Suprapubic skin (tissue), 4 donors: ENCODE results near the gene SCAMP2.

Experiments used
- POLR2A ChIP-seq, 2 donors: fragments of 450-650 bp; IDR thresholded peaks; one replicate each; pipeline ENCODE4 v1.6.1; 2017; ENCODE audit warnings: antibody characterized with exemption in 2 of 2, mild to moderate bottlenecking in 2 of 2, moderate library complexity in 2 of 2
- POLR2AphosphoS5 ChIP-seq, 3 donors: sonication (generic); formaldehyde crosslinking; IDR thresholded peaks; one replicate each; pipeline ENCODE4 v1.6.1; 2017; ENCODE audit warnings: antibody characterized with exemption in 3 of 3
- TF ChIP-seq, protein P1 (sequence below), 2 donors: fragments of 200-600 bp in 1 of 2; fragments of 450-650 bp in 1 of 2; sonication (generic) in 1 of 2; IDR thresholded peaks; one replicate each; pipeline ENCODE4 v1.5.1; 2016 to 2019; ENCODE audit warnings: antibody characterized with exemption in 2 of 2, mild to moderate bottlenecking in 1 of 2, moderate library complexity in 1 of 2

DNA sequence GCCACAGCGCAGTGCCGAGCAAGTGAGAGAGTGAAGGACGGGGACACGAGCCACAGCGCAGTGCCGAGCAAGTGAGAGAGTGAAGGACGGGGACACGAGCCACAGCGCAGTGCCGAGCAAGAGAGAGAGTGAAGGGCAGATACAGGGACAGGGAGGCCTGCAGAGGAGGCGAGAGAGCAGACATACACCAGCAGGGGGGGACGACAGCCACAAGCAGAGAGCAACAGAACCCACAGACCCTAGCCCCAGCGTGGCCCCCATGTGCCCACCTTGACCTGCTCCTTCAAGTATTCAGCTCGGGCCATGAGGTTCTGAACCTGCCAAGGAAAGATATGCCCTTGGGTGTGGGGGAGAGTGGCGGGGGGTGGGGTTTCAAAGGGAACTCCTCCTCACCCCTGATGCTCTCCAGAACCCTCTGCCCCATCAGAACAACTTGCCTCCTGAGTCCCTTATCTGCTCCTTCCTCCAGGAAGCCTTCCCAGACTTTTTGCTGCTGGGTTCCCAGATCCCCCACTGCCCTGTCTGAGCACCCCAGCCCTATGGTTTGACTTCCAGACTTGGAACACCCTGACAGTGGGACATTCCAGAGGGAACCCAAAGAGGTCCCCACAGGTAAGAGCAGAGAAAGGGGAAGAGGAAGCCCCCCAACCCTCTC is 35.6 kb downstream of the SCAMP2 start:
- TF ChIP-seq, protein P1, sequence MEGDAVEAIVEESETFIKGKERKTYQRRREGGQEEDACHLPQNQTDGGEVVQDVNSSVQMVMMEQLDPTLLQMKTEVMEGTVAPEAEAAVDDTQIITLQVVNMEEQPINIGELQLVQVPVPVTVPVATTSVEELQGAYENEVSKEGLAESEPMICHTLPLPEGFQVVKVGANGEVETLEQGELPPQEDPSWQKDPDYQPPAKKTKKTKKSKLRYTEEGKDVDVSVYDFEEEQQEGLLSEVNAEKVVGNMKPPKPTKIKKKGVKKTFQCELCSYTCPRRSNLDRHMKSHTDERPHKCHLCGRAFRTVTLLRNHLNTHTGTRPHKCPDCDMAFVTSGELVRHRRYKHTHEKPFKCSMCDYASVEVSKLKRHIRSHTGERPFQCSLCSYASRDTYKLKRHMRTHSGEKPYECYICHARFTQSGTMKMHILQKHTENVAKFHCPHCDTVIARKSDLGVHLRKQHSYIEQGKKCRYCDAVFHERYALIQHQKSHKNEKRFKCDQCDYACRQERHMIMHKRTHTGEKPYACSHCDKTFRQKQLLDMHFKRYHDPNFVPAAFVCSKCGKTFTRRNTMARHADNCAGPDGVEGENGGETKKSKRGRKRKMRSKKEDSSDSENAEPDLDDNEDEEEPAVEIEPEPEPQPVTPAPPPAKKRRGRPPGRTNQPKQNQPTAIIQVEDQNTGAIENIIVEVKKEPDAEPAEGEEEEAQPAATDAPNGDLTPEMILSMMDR (IDR thresholded peaks at IDR 0.05): no peak
- TF ChIP-seq POLR2A (IDR thresholded peaks at IDR 0.05): no peak
- no peak for TF ChIP-seq POLR2AphosphoS5 (IDR thresholded peaks at IDR 0.05)
